RCC 7860 (cell line): ENCODE data around the gene ASPM.
A peak's percentile ranks its signal among the peaks of the same experiment; 100 is the strongest.
"Not testable (repeated sequence)": the region's sequence is repeated elsewhere in the genome, so short reads cannot be mapped to it uniquely, and the experiment has no call there.

Experiments
- DNase-seq: peaks from one replicate; pipeline ENCODE4 v3.0.0-alpha.2; 2015; ENCODE audit warnings: low spot score
- FAIRE-seq: peaks from 2 replicates; lab custom pipeline; 2012; peaks lifted over from hg19 to GRCh38; lab: Jason Lieb, UNC

Gene ASPM

DNA sequence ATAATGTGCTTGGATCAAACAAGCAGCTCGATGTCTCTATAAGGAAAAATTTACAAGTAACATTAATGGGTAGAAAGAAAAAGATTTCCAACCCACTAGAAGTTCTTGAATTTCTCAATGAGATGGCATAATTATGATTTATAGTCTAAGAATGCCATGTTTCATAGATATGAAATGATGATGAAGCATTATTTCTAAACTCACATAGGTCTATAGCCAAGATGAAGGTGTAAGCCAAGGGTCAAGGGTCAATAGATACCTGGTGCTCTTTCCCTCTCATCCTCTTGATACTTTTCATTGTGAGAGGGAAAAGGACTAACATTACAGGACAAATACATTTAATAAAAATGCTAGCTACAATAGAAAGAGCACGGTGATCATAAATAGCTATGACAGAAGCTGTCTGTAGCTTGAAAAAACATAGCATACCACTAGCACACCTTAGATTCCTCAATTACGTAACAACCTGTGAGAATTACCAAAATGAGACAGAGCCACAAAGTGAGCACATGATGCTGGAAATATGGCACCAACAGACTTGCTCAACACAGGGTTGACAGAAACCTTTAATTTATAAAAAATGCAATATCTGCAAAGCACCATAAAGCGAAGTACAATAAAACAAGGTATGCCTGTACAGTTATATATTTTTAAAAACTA, 53.1 kb downstream of the ASPM start:
- FAIRE-seq (no peak), DNase-seq (no peak)

DNA sequence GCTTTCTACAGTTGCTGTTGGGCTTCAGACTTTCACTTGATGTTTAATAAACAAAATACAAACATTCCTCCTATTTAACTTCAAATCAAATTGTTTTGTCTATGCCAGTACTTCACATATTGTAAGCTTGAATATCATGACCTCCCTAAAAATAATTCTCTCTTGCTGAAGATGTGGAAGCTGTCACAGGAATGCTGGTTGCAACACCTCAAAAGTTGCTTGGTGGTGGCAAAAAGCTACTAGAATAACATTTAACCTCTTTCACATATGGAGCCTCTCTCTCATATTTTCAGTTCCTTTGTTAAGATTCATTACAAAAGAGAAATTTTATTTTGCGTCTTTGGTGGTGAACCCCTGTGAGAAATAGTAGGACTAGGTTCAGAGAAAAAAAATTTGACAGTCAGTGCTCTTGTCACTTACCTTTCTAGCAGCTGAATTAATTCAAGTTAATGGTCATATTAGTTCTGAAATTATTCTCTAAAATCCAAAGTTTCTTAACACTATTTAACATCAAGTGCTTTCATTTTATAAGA, 53.9 kb downstream of the ASPM start:
- FAIRE-seq (no peak), DNase-seq (no peak)

GRCh38 chr1:197083474-197083873, 63.0 kb downstream of the ASPM start:
- FAIRE-seq = no peak
- DNase-seq = no peak

GRCh38 chr1:197081117-197081753, 65.2 kb downstream of the ASPM start:
- no peak for FAIRE-seq
- DNase-seq = no peak

DNA sequence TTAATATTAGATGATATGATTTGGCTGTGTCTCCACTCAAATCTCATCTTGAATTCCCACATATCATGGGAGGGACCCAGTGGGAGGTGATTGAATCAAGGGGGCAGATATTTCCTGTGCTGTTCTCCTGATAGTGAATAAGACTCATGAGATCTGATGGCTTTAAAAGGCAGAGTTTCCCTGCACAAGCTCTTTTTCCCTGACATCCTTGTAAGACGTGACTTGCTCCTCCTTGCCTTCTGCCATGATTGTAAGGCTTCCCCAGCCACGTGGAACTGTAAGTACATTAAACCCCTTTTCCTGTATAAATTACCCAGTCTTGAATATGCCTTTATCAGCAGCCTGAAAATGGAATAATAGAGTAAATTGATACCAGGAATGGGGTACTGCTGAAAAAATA, 66.1 kb downstream of the ASPM start:
- no peak for DNase-seq
- FAIRE-seq = no peak

- FAIRE-seq (no peak), DNase-seq (no peak)
Measured at GRCh38 chr1:197076585-197076984, 69.9 kb downstream of the ASPM start.

- no peak for DNase-seq
- no peak for FAIRE-seq
Measured at GRCh38 chr1:197073978-197074377, 72.5 kb downstream of the ASPM start.

DNA sequence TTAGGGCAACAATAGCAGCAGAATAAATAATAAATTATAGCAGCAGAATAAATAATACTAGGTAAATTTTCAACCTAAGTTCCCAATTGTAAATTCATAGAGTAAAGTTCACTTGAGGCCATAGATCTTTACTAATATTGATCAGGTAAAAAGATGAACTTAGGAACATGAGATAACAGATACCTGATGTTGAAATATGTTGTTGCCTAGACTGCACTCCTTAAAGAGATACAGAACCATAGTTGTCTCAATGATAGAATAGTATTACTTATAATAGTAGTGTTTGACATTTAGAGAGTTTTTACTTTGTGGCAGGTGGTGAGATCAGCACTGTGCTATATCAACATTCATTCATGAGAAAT, 79.0 kb downstream of the ASPM start:
- FAIRE-seq (no peak), DNase-seq (no peak)

- FAIRE-seq (peak; percentile 27), DNase-seq (no peak)
Measured at GRCh38 chr1:197066719-197067456, 79.6 kb downstream of the ASPM start, which contains the start of gene F13B. F13B (minus strand) TSS chr1:197067260; CDS start chr1:197067223, 37 bp downstream.

GRCh38 chr1:197066277-197066676, 80.2 kb downstream of the ASPM start:
- FAIRE-seq = no peak
- no peak for DNase-seq

DNA sequence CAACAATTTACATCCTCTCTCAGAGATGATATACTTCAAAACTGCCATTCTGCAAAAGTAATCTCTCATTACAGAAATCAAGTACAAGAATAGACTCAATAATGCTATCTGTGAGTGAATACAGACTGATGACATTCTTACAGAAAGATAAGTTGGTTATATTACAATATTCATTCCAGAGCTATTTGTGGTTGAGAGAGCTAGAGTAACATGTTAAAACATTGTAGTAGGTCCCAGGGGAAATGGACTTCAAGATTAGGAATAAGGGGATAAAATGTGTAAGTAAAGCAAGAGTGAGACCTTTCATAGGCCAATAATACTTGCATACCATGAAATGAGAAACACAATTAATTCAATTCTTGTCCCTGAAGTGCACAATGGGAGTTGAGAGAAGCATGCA, 80.9 kb downstream of the ASPM start:
- FAIRE-seq (no peak), DNase-seq (no peak)

DNA sequence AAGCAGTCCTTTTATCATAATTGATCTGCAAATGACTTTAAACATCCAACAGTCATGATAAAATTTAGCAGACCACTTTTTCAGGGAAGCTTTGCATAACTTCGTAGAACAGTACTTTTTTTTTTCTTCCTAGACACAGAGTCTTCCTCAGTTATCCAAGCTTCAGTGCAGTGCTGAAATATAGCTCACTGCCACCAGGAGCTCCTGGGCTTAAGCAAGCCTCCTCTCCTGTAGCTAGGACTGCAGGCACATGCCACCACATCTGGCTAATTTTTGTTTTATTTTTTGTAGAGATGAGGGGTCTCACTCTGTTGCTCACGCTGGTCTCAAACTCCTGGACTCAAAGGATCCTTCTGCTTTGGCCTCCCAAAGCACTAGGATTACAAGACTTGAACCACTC, 83.3 kb downstream of the ASPM start:
- no peak for DNase-seq
- no peak for FAIRE-seq

GRCh38 chr1:197062692-197063091, 83.8 kb downstream of the ASPM start:
- DNase-seq = no peak
- no peak for FAIRE-seq

- FAIRE-seq (no peak), DNase-seq (no peak)
Measured at GRCh38 chr1:197049100-197049499, 97.4 kb downstream of the ASPM start.

- DNase-seq (no peak), FAIRE-seq (no peak)
Measured at GRCh38 chr1:197042676-197043341, 103.7 kb downstream of the ASPM start.

DNA sequence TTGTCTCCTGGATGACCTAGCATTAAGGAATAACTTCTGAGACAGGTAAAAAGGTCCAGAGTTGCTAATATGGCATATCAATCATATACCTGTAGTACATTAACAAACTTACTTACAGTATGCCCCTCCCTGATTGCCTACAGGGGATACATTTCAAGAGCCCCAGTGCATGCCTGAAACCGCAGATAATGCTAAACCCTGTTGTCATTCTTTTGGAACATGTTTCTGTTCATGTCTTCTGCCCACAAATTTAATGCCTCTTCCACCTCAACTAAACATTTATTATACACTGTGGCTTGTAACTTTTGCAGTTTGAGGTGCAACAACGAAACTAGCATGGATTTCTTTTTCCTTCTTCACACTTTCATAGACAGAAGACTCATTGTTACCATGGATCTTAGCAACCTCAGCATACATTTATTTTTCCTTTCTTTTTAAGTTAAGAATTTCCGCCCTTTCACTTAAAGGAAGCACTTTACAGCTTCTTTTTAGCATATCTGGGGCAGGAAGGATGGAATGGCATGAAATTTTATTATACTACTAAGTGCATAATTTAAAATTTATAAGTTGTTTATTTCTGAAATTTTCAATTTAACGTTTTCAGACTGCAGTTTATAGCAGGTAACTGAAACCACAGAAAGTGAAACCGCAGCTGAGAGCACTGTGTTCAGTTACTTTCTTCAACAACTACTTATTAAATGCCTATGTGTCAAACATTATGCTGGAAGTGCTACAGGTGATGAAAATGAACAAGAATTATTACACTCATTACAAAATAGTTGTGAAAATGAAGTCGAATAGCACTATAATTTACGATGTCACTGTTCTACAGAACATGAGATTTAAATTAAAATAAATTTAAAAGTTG, 104.7 kb downstream of the ASPM start:
- no peak for FAIRE-seq
- no peak for DNase-seq

DNA sequence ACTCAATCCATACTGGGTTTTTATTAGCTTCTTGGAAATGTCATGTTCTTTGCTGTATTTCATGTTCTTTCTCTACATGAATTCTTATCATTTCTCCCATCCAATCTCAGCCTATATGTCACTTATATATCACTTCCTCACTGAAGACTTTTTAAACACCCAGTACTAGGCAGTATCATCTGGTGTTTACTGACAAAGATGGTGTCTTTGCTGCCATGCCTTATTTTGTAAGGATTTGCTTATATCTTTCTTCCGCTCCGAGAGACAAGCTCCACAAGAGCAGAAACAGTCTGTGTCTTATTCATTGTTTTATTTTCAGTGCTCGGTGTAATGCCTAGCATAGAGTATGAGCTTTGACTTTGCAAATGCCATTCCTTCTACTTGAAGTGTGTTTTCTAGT, 109.6 kb downstream of the ASPM start:
- no peak for FAIRE-seq
- DNase-seq = no peak

- not testable (repeated sequence) for FAIRE-seq, DNase-seq
Measured at GRCh38 chr1:197034631-197035339, 111.7 kb downstream of the ASPM start.
